ENCODE measurements around the gene DLGAP1.

DLGAP1 gene

GRCh38 chr18:3972291-3972930, 482.7 kb downstream of the DLGAP1 start:
- Histone ChIP-seq H3K9me3 (ENCODE audit: control insufficient read depth in 2 of 2, low read length in 2 of 2) (no peaks in the 10 kb centered on the region), H3K9ac (ENCODE audit: low read length in 2 of 2) (no peak overlapping the region), H3K4me1 (ENCODE audit: control insufficient read depth, insufficient read depth, low read length) (no peaks in the 10 kb centered on the region), H3K4me3 (ENCODE audit: low read length in 2 of 2) (no peak overlapping the region), H3K27me3 (ENCODE audit: control insufficient read depth in 1 of 2, insufficient read depth in 2 of 2, low read length in 2 of 2) (no peaks in the 10 kb centered on the region), H3K27ac (ENCODE audit: low read length) (no peak overlapping the region), H3K36me3 (ENCODE audit: control insufficient read depth in 2 of 2, insufficient read depth in 2 of 2, low read length in 2 of 2) (no peaks in the 10 kb centered on the region)

- Histone ChIP-seq H3K9ac (ENCODE audit: low read length in 2 of 2) (no peak overlapping the region), H3K27me3 (ENCODE audit: control insufficient read depth in 1 of 2, insufficient read depth in 2 of 2, low read length in 2 of 2) (no peaks in the 10 kb centered on the region), H3K4me1 (ENCODE audit: control insufficient read depth, insufficient read depth, low read length) (no peaks in the 10 kb centered on the region), H3K4me3 (ENCODE audit: low read length in 2 of 2) (no peak overlapping the region), H3K36me3 (ENCODE audit: control insufficient read depth in 2 of 2, insufficient read depth in 2 of 2, low read length in 2 of 2) (no peaks in the 10 kb centered on the region), H3K27ac (ENCODE audit: low read length) (no peak overlapping the region), H3K9me3 (ENCODE audit: control insufficient read depth in 2 of 2, low read length in 2 of 2) (no peaks in the 10 kb centered on the region)
These were observed 484.2 kb downstream of the DLGAP1 start for GRCh38 chr18:3970929-3971328.

- no peaks in the 10 kb centered on the region for H3K27me3 ChIP-seq (ENCODE audit: control insufficient read depth in 1 of 2, insufficient read depth in 2 of 2, low read length in 2 of 2)
- no peak overlapping the region for H3K4me3 ChIP-seq (ENCODE audit: low read length in 2 of 2)
- no peaks in the 10 kb centered on the region for H3K4me1 ChIP-seq (ENCODE audit: control insufficient read depth, insufficient read depth, low read length)
- no peaks in the 10 kb centered on the region for H3K36me3 ChIP-seq (ENCODE audit: control insufficient read depth in 2 of 2, insufficient read depth in 2 of 2, low read length in 2 of 2)
- no peak overlapping the region for H3K9ac ChIP-seq (ENCODE audit: low read length in 2 of 2)
- no peak overlapping the region for H3K27ac ChIP-seq (ENCODE audit: low read length)
- no peaks in the 10 kb centered on the region for H3K9me3 ChIP-seq (ENCODE audit: control insufficient read depth in 2 of 2, low read length in 2 of 2)
These were observed 487.5 kb downstream of the DLGAP1 start for GRCh38 chr18:3967359-3968180.

- Histone ChIP-seq H3K27me3 (ENCODE audit: control insufficient read depth in 1 of 2, insufficient read depth in 2 of 2, low read length in 2 of 2) (no peaks in the 10 kb centered on the region), H3K36me3 (ENCODE audit: control insufficient read depth in 2 of 2, insufficient read depth in 2 of 2, low read length in 2 of 2) (no peaks in the 10 kb centered on the region), H3K9ac (ENCODE audit: low read length in 2 of 2) (no peak overlapping the region), H3K9me3 (ENCODE audit: control insufficient read depth in 2 of 2, low read length in 2 of 2) (no peaks in the 10 kb centered on the region), H3K27ac (ENCODE audit: low read length) (no peak overlapping the region), H3K4me1 (ENCODE audit: control insufficient read depth, insufficient read depth, low read length) (no peaks in the 10 kb centered on the region), H3K4me3 (ENCODE audit: low read length in 2 of 2) (no peak overlapping the region)
These were observed 488.3 kb downstream of the DLGAP1 start for GRCh38 chr18:3966642-3967358.

GRCh38 chr18:3966246-3966641, 488.9 kb downstream of the DLGAP1 start:
- no peaks in the 10 kb centered on the region for H3K36me3 ChIP-seq (ENCODE audit: control insufficient read depth in 2 of 2, insufficient read depth in 2 of 2, low read length in 2 of 2)
- H3K27me3 ChIP-seq (ENCODE audit: control insufficient read depth in 1 of 2, insufficient read depth in 2 of 2, low read length in 2 of 2) = no peaks in the 10 kb centered on the region
- no peaks in the 10 kb centered on the region for H3K9me3 ChIP-seq (ENCODE audit: control insufficient read depth in 2 of 2, low read length in 2 of 2)
- no peak overlapping the region for H3K27ac ChIP-seq (ENCODE audit: low read length)
- H3K4me3 ChIP-seq (ENCODE audit: low read length in 2 of 2) = no peak overlapping the region
- no peak overlapping the region for H3K9ac ChIP-seq (ENCODE audit: low read length in 2 of 2)
- no peaks in the 10 kb centered on the region for H3K4me1 ChIP-seq (ENCODE audit: control insufficient read depth, insufficient read depth, low read length)

GRCh38 chr18:3960977-3961376, 494.1 kb downstream of the DLGAP1 start:
- Histone ChIP-seq H3K4me1 (ENCODE audit: control insufficient read depth, insufficient read depth, low read length) (no peaks in the 10 kb centered on the region), H3K4me3 (ENCODE audit: low read length in 2 of 2) (no peak overlapping the region), H3K27ac (ENCODE audit: low read length) (no peak overlapping the region), H3K27me3 (ENCODE audit: control insufficient read depth in 1 of 2, insufficient read depth in 2 of 2, low read length in 2 of 2) (no peaks in the 10 kb centered on the region), H3K9ac (ENCODE audit: low read length in 2 of 2) (no peak overlapping the region), H3K9me3 (ENCODE audit: control insufficient read depth in 2 of 2, low read length in 2 of 2) (no peaks in the 10 kb centered on the region), H3K36me3 (ENCODE audit: control insufficient read depth in 2 of 2, insufficient read depth in 2 of 2, low read length in 2 of 2) (no peaks in the 10 kb centered on the region)

GRCh38 chr18:3960142-3960541, 495.0 kb downstream of the DLGAP1 start:
- Histone ChIP-seq H3K4me1 (ENCODE audit: control insufficient read depth, insufficient read depth, low read length) (no peaks in the 10 kb centered on the region), H3K27ac (ENCODE audit: low read length) (no peak overlapping the region), H3K9me3 (ENCODE audit: control insufficient read depth in 2 of 2, low read length in 2 of 2) (no peaks in the 10 kb centered on the region), H3K27me3 (ENCODE audit: control insufficient read depth in 1 of 2, insufficient read depth in 2 of 2, low read length in 2 of 2) (no peaks in the 10 kb centered on the region), H3K4me3 (ENCODE audit: low read length in 2 of 2) (no peak overlapping the region), H3K36me3 (ENCODE audit: control insufficient read depth in 2 of 2, insufficient read depth in 2 of 2, low read length in 2 of 2) (no peaks in the 10 kb centered on the region), H3K9ac (ENCODE audit: low read length in 2 of 2) (no peak overlapping the region)

- no peaks in the 10 kb centered on the region for H3K36me3 ChIP-seq (ENCODE audit: control insufficient read depth in 2 of 2, insufficient read depth in 2 of 2, low read length in 2 of 2)
- H3K9ac ChIP-seq (ENCODE audit: low read length in 2 of 2) = no peak overlapping the region
- H3K27ac ChIP-seq (ENCODE audit: low read length) = no peak overlapping the region
- H3K4me3 ChIP-seq (ENCODE audit: low read length in 2 of 2) = no peak overlapping the region
- no peaks in the 10 kb centered on the region for H3K27me3 ChIP-seq (ENCODE audit: control insufficient read depth in 1 of 2, insufficient read depth in 2 of 2, low read length in 2 of 2)
- H3K9me3 ChIP-seq (ENCODE audit: control insufficient read depth in 2 of 2, low read length in 2 of 2) = peaks cover 0 to 2% of the 10 kb centered on the region in 2 donors
- H3K4me1 ChIP-seq (ENCODE audit: control insufficient read depth, insufficient read depth, low read length) = no peaks in the 10 kb centered on the region
These were observed 503.1 kb downstream of the DLGAP1 start for GRCh38 chr18:3952031-3952430.

- Histone ChIP-seq H3K27me3 (ENCODE audit: control insufficient read depth in 1 of 2, insufficient read depth in 2 of 2, low read length in 2 of 2) (no peaks in the 10 kb centered on the region), H3K4me1 (ENCODE audit: control insufficient read depth, insufficient read depth, low read length) (no peaks in the 10 kb centered on the region), H3K36me3 (ENCODE audit: control insufficient read depth in 2 of 2, insufficient read depth in 2 of 2, low read length in 2 of 2) (no peaks in the 10 kb centered on the region), H3K9me3 (ENCODE audit: control insufficient read depth in 2 of 2, low read length in 2 of 2) (peaks cover 0 to 2% of the 10 kb centered on the region in 2 donors), H3K4me3 (ENCODE audit: low read length in 2 of 2) (no peak overlapping the region), H3K27ac (ENCODE audit: low read length) (no peak overlapping the region), H3K9ac (ENCODE audit: low read length in 2 of 2) (no peak overlapping the region)
These were observed 504.3 kb downstream of the DLGAP1 start for GRCh38 chr18:3950668-3951404.

GRCh38 chr18:3948958-3949357, 506.1 kb downstream of the DLGAP1 start:
- Histone ChIP-seq H3K9me3 (ENCODE audit: control insufficient read depth in 2 of 2, low read length in 2 of 2) (peaks cover 0 to 2% of the 10 kb centered on the region in 2 donors), H3K27me3 (ENCODE audit: control insufficient read depth in 1 of 2, insufficient read depth in 2 of 2, low read length in 2 of 2) (no peaks in the 10 kb centered on the region), H3K4me3 (ENCODE audit: low read length in 2 of 2) (no peak overlapping the region), H3K9ac (ENCODE audit: low read length in 2 of 2) (no peak overlapping the region), H3K36me3 (ENCODE audit: control insufficient read depth in 2 of 2, insufficient read depth in 2 of 2, low read length in 2 of 2) (no peaks in the 10 kb centered on the region), H3K4me1 (ENCODE audit: control insufficient read depth, insufficient read depth, low read length) (no peaks in the 10 kb centered on the region), H3K27ac (ENCODE audit: low read length) (no peak overlapping the region)

Measured in stomach smooth muscle (tissue), 2 donors.